Superior temporal gyrus (tissue), 1 donor: ENCODE data around the gene MAL.

Experiments used
- DNase-seq: peaks from one replicate; pipeline ENCODE4 v3.0.0-alpha.2; 2016; ENCODE audit errors: extremely low spot score

The MAL gene

DNA sequence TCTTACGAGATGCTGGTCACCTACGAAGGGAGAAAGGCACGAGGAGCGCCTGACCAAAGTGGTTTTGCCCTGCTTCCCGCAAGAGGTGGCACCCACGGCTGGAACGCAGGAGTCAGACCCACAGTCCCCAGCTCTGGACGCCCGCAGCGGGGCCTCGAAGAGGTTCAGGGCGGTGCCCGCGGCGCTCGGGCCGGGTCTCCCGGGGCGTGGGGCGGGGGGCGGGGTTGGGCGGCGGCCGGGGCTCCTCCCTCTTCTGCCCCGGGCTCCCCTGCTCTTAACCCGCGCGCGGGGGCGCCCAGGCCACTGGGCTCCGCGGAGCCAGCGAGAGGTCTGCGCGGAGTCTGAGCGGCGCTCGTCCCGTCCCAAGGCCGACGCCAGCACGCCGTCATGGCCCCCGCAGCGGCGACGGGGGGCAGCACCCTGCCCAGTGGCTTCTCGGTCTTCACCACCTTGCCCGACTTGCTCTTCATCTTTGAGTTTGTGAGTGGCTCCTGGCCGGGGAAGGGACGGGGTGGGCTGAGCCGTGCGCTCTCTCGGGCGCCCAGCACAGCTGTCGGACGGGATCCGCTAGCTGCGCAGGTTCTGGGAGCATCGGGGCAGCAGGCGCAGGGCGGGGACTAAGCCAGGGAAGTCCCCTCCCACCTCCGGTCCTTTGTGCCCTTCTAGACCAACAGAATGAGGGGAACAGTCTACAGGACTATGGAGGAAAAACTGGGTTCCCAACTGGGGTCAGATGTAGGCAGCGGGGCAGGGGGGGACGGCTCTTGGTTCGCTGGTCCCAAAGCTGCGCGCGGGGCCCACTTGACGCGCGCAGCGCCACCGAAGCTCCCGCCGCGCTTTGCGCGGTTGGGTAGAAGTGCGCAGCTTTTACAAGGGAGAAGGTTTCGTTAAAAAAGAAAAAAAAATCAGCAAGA, at the start of gene MAL:
Gene MAL, plus strand, starts transcription at position 303 of the 914 bp plus-strand sequence. Its CDS starts 85 bp downstream, at position 388.
- DNase-seq = no peak

GRCh38 chr2:94977826-94978225, 47.7 kb upstream of the MAL start:
- DNase-seq = no peak

DNA sequence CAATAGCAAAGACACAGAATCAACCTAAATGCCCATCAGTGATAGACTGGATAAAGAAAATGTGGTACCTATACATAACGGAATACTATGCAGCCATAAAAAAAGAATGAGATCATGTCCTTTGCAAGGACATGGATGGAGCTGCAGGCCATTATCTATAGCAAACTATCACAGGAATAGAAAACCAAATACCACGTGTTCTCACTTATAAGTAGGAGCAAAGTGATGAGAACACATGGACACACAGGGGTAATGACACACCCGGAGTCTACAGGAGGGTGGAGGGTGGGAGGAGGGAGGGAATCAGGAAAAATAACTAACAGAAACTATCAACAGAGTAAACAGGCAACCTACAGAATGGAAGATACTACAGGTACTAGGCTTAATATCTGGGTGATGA, 46.6 kb upstream of the MAL start:
- no peak for DNase-seq

GRCh38 chr2:94979406-94980375, 45.8 kb upstream of the MAL start:
- DNase-seq = no peak

DNA sequence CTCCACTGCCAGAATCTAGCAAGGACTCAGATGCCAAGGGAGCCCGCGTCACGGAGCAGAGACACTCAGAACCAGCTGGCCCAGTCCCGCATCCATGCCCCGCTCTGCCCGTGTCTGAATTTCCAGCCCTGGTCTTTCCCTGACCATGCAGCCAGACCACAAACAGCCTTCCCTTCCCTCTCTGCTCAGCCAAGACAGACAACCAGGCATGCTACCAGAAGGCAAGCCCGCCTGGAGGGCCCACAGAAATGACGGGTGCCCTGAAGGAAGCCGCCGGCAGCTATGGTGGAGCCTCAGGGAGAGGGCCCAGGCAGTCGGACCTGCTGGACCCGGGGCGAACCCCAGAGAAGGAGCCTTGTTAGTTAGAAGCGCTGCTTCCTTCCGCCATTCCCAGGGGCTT, 45.1 kb upstream of the MAL start:
- DNase-seq = no peak

GRCh38 chr2:94982156-94982555, 43.4 kb upstream of the MAL start:
- DNase-seq = no peak

- no peak for DNase-seq
Measured at GRCh38 chr2:94982675-94983074, 42.8 kb upstream of the MAL start.

- DNase-seq = no peak
Measured at GRCh38 chr2:94984964-94985575, 40.4 kb upstream of the MAL start.

- DNase-seq = no peak
Measured at GRCh38 chr2:94985636-94986035, 39.9 kb upstream of the MAL start.

- peak; percentile 92 for DNase-seq
Measured at GRCh38 chr2:94986392-94986963, 39.0 kb upstream of the MAL start.

DNA sequence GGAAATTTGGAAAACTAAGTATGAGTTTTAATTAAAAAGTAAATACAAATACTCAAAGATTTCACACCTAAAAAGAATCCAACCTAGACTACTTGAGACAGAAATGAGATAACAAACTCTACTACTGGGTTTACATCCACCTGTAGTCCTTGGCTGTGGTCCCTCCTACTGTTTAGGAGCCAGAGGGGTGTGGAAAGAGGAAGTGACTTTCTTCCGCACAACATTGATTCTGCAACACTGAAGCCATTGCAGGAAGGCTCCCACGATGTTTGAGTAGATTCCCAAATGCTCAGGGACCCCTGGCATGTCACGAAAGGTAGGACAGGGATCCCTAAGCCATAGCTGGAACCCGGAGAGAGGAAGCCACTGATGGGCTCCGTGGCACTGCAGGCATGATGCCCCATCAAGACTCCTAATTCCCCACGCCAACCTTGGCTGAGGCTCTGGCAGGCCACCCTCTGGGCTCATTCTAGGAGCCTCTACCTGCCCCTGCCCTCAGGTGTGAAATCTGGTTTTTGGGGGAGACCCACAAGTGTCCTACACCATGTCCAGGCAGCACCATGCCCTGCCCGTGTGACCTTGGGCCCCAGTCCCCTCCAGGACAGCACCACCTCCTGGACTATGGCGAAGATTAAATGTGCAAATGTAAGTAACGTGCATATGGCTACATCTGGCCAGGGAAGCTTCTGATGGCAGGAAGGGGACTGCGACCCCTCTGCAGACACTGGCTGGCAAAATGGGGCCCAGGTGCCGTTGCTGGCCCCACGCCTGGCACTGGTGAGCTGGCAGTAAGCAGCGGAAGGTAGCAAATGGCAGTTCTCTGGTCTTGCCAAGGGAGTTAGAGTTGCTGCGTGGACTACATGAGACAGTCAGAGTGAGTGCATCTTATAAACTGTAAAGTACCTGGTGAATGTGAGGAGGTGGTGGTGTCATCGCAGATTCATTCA, 38.2 kb upstream of the MAL start:
- no peak for DNase-seq

- no peak for DNase-seq
Measured at GRCh38 chr2:94990956-94991355, 34.6 kb upstream of the MAL start.

DNA sequence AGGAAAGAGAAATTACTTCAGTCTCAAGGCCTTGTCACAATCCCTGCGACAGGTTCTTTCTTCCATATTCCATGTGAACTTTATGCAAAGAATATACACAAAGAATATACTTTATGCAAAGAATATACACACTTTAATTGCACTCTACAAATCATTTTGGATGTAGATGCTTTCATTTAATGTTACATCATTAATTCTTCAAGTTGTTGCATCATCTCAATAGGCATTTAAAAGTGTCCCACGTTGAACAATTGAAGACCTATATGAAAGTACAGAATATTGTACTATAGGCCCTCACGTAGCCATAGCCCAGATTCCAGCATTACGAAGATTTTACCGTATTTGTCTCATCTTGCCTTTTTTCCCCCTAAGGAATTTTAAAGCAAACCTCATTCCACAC, 33.1 kb upstream of the MAL start:
- DNase-seq = no peak

DNA sequence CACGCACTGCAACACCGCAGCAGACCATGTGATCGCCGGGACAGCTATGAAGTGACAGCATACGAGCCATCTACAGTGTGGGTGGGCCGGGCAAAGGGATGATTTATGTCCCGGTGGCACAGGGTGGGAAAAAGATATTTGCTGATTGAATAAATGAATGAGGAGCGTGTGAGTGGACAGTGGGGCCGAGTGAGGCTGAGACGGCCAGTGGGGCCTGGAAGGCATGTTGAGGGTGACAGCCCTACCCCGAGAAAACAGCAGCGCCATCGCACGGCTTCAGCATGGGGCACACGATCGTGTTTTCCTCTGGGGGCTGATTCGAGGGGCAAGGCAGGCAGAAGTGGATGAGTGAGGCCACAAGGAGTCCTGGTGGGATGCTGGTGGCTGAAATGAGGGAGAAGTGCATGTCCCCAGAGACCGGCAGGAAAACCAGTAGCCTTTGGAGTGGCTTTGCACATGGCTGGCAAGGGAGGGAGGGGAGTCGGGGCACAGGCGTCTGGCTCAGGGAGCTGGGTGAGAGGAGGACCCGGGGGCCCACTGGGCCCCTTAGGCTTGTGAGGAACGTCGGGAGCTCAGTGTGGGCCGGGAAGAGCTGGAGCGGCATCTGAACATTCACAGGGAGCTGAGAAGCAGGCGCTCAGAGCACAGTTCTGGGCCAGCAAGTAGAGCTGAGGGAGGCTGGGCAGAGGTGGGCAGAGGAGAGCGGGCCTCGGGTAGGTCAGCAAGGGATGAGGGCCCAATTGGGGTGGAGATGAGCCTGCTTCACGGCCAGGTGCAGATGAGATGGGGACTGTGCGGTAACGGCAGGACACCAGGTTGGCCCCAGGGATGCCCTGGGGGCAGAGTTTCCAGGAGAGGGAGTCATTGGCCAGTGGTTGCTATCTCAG, 32.1 kb upstream of the MAL start:
- DNase-seq = no peak

- DNase-seq = no peak
Measured at GRCh38 chr2:94994063-94994913, 31.2 kb upstream of the MAL start.

DNA sequence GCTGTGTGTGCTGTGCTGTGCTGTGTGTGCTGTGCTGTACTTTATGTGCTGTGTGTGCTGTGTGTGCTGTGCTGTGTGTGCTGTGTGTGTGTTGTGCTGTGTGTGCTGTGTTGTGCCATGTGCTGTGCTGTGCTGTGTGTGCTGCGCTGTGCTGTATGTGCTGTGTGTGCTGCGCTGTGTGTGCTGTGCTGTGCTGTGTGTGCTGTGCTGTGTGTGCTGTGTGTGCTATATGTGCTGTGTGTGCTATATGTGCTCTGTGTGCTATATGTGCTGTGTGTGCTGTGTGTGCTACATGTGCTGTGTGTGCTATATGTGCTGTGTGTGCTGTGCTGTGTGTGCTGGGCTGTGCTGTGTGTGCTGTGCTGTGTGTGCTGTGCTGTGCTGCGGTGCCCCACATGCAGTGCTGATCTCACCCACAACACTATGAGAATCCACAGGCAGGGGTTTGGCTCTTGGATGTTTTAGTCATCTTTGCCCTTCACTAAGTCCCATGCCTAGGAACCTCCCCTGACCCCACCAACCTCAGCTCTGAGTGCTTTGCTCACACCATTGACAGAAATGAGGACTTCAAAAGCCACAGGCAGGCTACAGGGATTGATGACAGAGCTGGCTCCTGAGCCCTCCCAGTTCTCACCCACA, 30.5 kb upstream of the MAL start:
- DNase-seq = no peak

DNA sequence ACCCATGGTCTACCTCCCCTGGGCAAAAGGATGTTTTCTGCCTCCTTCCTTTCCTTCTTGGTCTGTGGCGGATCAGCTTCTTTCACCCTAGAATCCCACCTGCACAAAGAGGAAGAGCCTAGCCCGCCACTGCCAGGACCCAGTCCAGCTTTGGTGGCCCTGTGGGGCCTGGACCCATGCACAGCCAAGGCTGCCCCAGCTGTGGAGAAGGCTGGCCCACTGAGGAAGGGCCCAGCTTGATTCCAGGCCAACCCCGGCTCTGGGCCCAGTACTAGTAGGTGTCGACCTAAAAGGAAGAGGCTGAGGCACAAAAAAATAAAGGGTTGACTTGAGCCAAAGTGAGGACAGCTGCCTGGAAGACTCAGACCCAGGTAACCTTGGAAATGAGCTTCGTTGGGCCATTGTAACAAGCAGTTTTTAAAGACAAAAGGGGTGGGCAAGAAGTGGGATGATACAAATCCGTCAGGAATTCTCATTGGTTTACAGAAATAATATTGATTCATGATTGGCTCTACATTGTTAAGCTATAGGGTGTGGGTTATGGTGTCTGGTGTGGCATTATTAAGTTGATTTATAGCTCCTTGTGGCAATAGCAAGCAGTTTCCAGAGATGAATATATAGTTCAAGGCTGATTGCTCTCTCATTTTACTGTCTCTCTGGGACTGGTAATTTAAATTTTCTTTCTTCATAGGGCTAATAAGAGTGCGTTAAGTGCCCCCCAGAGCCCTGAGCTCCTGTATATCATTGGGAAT, 29.8 kb upstream of the MAL start:
- DNase-seq = no peak
